ENCODE results near the gene ASS1. TPM values are rescaled to one million over a fixed set of nuclear protein-coding genes. Genes with fewer than 3 reads are reported as not detected.
"Not testable (repeated sequence)": the region's sequence is repeated elsewhere in the genome, so short reads cannot be mapped to it uniquely, and the experiment has no call there.

Gene ASS1
- 73.1 TPM for total RNA-seq

GRCh38 chr9:130444565-130445221 is at the start of gene ASS1:
TSS of gene ASS1 (plus strand) at chr9:130444961. CDS start at chr9:130452229, 7,268 bp downstream.
- DNase-seq (ENCODE audit: low spot score), result no peak
- peak; percentile 45 for ATAC-seq
- intact Hi-C loops (cut with DNase I), result no loop called here

DNA sequence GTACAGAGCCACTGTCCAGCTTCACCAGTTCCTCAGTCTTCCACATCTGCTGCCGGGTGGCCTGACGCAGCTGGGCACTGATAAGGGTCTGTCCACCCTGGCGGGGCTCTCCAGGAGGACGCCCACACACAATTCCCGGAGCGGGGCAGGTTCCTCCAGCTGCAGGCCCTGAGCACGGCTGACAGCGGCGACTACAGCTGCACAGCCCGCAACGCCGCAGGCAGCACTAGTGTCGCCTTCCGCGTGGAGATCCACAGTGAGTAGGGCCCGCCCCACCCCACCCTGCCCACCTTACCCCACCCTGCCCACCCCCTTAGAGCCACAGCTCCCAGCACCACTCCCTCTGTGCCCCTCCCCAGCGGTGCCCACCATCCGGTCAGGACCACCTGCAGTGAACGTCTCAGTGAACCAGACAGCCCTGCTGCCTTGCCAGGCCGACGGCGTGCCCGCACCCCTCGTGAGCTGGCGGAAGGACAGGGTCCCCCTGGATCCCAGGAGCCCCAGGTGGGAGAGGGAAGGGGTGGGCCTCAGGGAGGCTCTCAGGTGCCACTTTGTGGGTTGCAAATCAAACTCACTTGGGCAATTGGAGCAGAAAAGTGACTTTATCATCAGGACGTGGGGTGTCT is 48.8 kb upstream of the ASS1 start:
- DNase-seq (ENCODE audit: low spot score), result no peak
- intact Hi-C loops (cut with DNase I), result no loop called here
- no peak for ATAC-seq

DNA sequence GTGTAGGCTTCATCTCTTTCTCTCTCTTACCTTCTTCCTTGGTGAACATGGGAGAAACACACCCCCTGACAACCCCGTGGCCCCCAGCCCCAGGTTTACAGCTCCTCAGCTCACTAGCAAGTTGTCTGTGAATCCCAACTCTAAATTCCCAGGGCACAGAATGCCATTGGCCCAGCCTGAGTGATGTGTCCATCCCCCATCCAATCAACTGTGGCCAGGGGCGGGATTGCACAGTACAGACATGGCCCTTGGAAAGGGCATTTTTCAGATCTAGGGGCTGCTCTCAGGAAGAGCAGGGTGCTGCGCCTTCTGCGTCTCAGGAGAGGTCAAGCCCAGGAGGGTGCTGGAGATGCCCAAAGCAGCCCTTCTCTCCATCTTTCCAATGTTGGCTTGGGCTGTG is 48.2 kb upstream of the ASS1 start:
- intact Hi-C loops (cut with DNase I), result no loop called here
- ATAC-seq (no peak), DNase-seq (ENCODE audit: low spot score) (no peak)

DNA sequence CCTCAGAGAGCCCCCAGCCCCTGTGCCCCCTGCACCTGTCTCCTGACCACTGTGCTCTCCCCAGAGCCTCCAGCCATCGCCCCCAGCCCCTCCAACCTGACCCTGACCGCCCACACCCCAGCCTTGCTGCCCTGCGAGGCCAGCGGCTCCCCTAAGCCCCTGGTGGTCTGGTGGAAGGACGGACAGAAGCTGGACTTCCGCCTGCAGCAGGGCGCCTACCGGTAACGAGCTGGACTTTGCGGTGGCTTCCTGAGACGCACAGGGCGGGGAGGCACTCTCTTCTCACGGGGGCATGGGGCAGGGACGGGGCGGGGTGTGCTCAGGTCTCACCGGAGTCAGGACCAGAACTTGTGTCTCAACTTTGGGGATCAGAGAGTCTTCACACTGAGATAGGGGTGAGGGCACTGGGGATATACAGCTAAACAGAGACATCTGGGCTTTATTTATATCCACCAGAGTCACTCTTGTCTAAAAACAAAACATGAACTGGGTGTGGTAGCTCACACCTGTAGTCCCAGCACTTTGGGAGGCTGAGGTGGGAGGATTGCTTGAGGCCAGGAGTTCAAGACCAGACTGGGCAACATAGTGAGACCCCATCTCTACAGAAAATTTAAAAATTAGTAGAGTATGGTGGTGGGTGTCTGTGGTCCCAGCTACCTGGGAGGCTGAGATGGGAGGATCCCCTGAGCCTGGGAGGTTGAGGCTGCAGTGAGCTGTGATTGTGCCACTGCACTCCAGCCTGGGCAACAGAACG is 46.1 kb upstream of the ASS1 start:
- intact Hi-C loops (cut with DNase I), result no loop called here
- ATAC-seq (no peak), DNase-seq (ENCODE audit: low spot score) (no peak)

DNA sequence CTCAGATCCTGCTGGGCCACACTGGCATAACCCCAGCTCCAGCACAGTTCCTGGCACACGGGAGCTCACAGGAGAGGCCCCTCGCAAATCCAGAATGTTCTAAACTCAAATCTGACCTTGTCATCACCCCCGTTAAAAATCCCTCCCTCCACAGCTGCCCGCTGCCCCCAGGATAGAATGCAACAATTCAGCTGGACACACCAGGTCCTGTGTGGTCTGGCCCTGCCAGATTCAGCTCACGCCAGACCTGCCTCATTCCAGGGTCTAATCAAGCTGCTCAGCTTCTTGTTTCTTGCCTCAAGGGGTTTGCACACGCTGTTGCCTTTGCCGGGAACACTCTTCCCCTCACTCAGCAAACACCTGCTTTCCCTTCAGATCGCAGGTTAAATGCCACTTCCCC is 45.0 kb upstream of the ASS1 start:
- intact Hi-C loops (cut with DNase I), result no loop called here
- ATAC-seq (no peak), DNase-seq (ENCODE audit: low spot score) (no peak)

DNA sequence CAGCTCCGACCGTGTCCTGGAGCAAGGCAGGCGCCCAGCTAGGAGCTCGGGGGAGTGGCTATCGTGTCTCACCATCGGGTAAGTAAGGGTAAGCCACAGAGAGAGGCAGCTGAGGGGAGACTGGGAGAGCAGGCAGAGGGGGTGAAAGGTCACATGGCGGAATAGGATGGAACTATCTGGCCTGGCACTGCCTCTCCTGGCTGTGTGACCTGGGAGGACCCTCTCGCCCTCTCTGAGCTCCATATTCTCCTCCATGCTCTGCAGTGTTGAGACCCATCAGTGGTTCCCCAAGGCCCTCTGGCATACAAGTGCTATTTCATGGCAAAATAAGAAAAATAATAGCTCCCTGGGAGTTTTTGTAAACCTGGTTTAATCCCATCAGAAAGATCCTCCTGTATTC is 43.9 kb upstream of the ASS1 start:
- DNase-seq (ENCODE audit: low spot score) (no peak), ATAC-seq (no peak)
- intact Hi-C loops (cut with DNase I), result no loop called here

GRCh38 chr9:130401742-130402141 is 43.0 kb upstream of the ASS1 start:
- ATAC-seq; DNase-seq (ENCODE audit: low spot score); intact Hi-C loops (cut with DNase I): not testable (repeated sequence)

GRCh38 chr9:130402243-130402642 is 42.5 kb upstream of the ASS1 start:
- ATAC-seq, result no peak
- intact Hi-C loops (cut with DNase I), result no loop called here
- no peak for DNase-seq (ENCODE audit: low spot score)

DNA sequence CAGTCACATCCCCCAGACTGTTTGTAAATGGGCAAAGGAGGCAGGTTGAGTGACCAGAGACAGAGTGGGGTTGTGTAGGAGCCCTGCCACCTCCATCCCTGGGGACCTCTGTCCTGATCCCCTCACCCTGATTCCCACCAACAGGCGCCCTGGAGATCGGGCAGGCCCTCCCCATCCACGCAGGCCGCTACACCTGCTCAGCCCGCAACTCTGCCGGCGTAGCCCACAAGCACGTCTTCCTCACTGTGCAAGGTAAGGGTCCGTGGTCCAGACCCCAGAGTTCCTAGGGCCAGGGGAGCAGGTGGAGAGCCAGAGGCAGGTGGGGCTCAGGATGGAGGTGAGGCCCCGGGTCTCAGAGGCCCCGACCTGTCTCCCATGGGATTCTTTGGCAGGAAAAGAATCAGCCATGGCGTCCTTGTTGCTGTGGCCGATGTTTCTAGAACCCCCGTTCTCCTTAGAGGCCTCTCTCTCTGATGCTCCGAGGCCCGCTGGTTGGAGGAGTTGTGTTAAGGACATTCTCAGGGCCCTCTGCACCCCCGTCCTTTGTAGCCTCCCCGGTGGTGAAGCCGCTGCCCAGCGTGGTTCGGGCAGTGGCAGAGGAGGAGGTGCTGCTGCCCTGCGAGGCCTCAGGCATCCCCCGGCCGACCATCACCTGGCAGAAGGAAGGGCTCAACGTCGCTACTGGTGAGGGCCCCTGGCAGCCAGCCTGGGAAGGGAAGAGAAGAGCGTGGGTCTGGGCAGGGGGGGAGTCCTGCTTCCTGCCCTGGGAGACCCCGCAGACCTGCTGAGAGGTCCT is 41.9 kb upstream of the ASS1 start:
- DNase-seq (ENCODE audit: low spot score) (no peak), ATAC-seq (no peak)
- intact Hi-C loops (cut with DNase I), result no loop called here

DNA sequence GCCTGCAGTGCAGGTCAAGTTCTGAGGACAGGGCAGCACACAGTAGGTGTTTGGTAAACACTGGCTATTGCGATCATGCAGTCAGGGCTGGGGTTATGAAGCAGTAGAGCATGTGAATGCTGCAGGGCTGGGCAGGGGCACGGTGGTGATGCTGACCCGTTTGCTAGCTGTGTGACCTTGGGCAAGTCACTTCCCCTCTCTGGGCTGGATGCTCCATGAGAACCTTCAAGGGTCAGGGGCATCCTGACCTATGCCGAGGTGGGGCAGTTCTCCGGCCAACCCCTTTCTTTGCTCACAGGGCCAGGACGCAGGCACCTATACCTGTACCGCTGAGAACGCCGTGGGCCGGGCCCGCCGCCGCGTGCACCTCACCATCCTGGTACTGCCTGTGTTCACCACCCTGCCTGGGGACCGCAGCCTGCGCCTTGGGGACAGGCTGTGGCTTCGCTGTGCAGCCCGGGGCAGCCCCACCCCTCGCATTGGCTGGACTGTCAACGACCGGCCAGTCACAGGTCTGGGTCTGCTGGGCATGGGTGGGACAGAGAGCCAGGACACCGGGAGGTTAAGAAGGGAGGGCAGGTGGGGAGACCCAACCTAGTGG is 39.0 kb upstream of the ASS1 start:
- intact Hi-C loops (cut with DNase I), result no loop called here
- DNase-seq (ENCODE audit: low spot score), result no peak
- no peak for ATAC-seq

DNA sequence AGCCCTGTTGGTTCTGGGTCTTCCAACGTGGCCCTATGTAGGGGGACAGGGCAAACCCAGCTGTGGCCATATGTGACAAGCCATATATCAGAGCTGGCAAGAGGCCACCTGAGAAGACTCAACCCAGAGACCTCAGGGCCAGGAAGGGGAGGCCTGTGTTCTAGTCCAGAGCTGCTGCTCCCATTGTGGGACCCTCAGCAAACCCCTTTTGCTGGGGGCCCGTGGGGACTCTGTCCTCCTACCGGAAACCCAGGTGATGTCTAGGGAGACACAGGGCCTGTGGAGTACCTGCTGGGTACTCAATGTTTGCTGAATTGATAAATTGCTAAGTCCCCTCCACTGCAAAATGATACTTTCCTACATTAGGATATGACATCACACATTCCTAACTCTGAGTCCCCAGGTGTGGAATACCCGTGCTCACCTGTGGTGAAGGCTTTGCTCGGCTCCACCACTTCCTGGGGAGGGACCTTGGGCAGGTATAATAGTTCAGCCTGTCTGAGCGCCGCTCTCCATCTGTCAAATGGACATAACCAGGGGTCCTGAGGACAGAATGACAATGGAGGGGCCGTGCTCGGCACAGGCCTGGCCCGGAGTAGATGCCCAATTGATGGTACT is 38.4 kb upstream of the ASS1 start:
- DNase-seq (ENCODE audit: low spot score), result no peak
- ATAC-seq, result no peak
- intact Hi-C loops (cut with DNase I), result no loop called here

- intact Hi-C loops (cut with DNase I), result no loop called here
- no peak for ATAC-seq
- no peak for DNase-seq (ENCODE audit: low spot score)
Measured at GRCh38 chr9:130407916-130408663, 36.7 kb upstream of the ASS1 start.

DNA sequence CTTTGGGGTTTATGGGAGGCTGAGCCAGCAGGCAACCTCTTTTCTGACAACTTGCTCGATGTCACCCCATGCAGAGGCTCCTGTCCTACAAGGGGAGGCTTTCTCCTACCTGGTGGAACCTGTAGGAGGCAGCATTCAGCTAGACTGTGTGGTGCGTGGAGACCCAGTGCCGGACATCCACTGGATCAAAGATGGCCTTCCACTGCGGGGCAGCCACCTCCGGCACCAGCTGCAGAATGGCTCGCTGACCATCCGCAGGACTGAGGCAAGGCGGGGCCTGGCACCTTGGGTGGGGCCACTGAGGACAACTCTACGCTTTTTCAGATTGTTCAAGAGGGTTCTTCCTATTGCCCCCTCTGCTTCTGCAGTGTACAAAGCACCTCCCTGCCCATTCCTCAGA is 36.1 kb upstream of the ASS1 start:
- intact Hi-C loops (cut with DNase I), result no loop called here
- no peak for DNase-seq (ENCODE audit: low spot score)
- ATAC-seq, result no peak

- DNase-seq (ENCODE audit: low spot score) (no peak), ATAC-seq (no peak)
- intact Hi-C loops (cut with DNase I), result no loop called here
Measured at GRCh38 chr9:130409246-130409645, 35.5 kb upstream of the ASS1 start.

DNA sequence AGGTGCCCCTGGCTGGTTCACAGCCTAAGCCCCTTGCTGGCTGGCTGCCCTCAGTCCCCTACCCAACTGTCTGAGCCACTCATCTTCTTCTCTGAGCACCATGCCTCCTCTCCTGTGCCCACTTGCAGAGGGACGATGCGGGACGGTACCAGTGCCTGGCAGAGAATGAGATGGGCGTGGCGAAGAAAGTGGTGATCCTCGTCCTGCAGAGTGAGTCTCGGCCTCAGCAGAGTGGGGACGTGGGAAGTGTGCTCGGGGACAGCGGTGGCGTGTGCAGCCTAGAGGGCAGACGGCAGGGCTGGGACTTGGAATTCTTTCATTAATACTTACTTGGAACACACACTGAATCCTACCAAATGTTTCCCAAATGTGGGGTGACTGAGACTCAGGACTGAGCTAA is 34.3 kb upstream of the ASS1 start:
- intact Hi-C loops (cut with DNase I), result no loop called here
- no peak for DNase-seq (ENCODE audit: low spot score)
- ATAC-seq, result no peak

DNA sequence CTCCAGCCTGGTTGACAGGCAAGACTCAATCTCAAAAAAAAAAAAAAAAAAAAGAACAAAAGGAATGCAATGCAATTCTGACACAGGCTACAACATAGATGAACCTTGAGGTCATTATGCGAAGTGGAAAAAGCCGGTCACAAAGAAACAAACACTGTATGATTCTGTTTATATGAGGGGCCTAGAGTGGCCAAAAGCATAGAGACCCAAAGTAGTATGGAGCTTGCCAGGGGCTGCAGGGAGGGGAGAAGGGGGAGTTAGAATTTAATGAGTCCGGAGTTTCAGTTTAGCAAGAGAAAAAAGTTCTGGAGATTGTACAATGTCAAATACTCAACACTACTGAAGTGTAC is 33.2 kb upstream of the ASS1 start:
- no peak for DNase-seq (ENCODE audit: low spot score)
- intact Hi-C loops (cut with DNase I), result no loop called here
- ATAC-seq, result no peak

GRCh38 chr9:130414081-130414731 is 30.6 kb upstream of the ASS1 start:
- intact Hi-C loops (cut with DNase I), result no loop called here
- ATAC-seq (no peak), DNase-seq (ENCODE audit: low spot score) (no peak)
